Glutamatergic neuron (in vitro differentiated cells): ENCODE measurements around the gene EML6. TPM values are rescaled to one million over a fixed set of nuclear protein-coding genes. Genes with fewer than 3 reads are reported as not detected.
"Not testable (repeated sequence)": the region's sequence is repeated elsewhere in the genome, so short reads cannot be mapped to it uniquely, and the experiment has no call there.

Experiments
- DNase-seq: peaks from one replicate; pipeline ENCODE4 v3.0.0; 2022
- H3K27ac Mint-ChIP-seq: one replicate; pipeline ENCODE4 v1.8.0; 2020; ENCODE audit warnings: mild to moderate bottlenecking, mixed read lengths, inconsistent platforms; ENCODE audit not compliant: unreplicated experiment
- H3K27me3 Mint-ChIP-seq: one replicate; pipeline ENCODE4 v1.8.0; 2020; ENCODE audit warnings: mild to moderate bottlenecking, moderate library complexity, mixed read lengths, inconsistent platforms; ENCODE audit not compliant: unreplicated experiment
- H3K36me3 Mint-ChIP-seq: one replicate; pipeline ENCODE4 v1.8.0; 2020; ENCODE audit warnings: mild to moderate bottlenecking, mixed read lengths, inconsistent platforms; ENCODE audit not compliant: unreplicated experiment
- H3K4me1 Mint-ChIP-seq: one replicate; pipeline ENCODE4 v1.8.0; 2020; ENCODE audit warnings: mild to moderate bottlenecking, low read depth, mixed read lengths, inconsistent platforms; ENCODE audit not compliant: unreplicated experiment
- H3K4me3 Mint-ChIP-seq: one replicate; pipeline ENCODE4 v1.8.0; 2020; ENCODE audit warnings: mild to moderate bottlenecking, mixed read lengths, inconsistent platforms; ENCODE audit not compliant: unreplicated experiment
- H3K9me3 Mint-ChIP-seq: one replicate; pipeline ENCODE4 v1.8.0; 2020; ENCODE audit warnings: mild to moderate bottlenecking, moderate library complexity, mixed read lengths, inconsistent platforms; ENCODE audit not compliant: unreplicated experiment
- total RNA-seq: library from RNA; stranded (reverse); fragmentation: NEBNext Ultra II Directional; extraction: Animal tissue kit (Norgen Biotek cat#: 25700); gene quantifications from one replicate; pipeline ENCODE4 v1.2.1, GENCODE V29; 2021; ENCODE audit not compliant: unreplicated experiment
- TF ChIP-seq, protein P1 (sequence below): fragments of 200-600 bp; sonication (generic); IDR thresholded peaks from one replicate; pipeline ENCODE4 v1.5.0; 2021; ENCODE audit not compliant: partially characterized antibody, unreplicated experiment

Gene EML6
- total RNA-seq, 1 donor from 2014 or later = 0.91 TPM

DNA sequence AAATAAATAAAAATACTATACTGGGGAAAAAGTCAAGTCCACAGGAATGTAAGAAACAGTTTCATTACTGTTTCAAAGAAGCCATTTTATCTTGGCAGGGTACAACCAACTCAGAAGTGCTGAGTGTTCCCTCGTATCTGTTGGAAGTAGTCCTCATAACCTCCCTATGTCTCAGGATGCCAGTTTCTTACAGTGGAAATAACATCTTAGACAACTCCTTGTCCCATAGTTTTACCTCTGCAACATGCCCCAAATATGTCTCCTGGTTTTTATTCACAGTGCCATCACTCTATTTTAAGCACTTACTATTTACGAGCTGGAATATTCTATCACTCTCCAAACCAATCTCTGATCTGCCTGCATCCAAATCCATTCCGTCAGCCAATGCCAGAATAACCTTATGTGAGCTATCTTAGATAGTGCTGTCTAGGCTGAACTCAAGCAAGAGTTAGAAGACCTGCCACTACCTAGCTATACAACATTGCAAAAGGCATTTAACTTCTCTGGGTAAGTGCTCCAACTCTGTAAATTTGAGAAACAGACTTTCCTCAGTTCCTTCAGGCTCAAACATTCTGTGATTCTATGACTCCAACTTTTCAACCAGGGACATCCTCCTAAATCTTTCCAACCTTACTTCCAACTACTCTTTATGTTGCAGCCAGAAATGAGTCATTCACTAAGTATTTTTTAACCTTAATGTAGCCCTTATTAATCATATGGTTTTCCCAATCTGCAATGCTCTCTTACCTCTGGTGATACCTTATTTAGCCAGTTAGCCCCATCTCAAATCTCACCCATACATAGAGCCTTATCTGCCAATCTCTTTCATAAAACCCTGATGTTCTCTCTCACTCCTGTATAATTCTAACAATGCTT lies 260.1 kb downstream of the EML6 start:
- Mint-ChIP-seq H3K9me3 (peaks cover 12% of the 10 kb centered on the region), H3K36me3 (no peaks in the 10 kb centered on the region), H3K27me3 (peaks cover 2% of the 10 kb centered on the region), H3K27ac (peak overlapping the region; percentile 2), H3K4me3 (no peak overlapping the region), H3K4me1 (peaks cover 13% of the 10 kb centered on the region)
- TF ChIP-seq, protein P1, sequence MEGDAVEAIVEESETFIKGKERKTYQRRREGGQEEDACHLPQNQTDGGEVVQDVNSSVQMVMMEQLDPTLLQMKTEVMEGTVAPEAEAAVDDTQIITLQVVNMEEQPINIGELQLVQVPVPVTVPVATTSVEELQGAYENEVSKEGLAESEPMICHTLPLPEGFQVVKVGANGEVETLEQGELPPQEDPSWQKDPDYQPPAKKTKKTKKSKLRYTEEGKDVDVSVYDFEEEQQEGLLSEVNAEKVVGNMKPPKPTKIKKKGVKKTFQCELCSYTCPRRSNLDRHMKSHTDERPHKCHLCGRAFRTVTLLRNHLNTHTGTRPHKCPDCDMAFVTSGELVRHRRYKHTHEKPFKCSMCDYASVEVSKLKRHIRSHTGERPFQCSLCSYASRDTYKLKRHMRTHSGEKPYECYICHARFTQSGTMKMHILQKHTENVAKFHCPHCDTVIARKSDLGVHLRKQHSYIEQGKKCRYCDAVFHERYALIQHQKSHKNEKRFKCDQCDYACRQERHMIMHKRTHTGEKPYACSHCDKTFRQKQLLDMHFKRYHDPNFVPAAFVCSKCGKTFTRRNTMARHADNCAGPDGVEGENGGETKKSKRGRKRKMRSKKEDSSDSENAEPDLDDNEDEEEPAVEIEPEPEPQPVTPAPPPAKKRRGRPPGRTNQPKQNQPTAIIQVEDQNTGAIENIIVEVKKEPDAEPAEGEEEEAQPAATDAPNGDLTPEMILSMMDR = no peak
- DNase-seq = no peak

DNA sequence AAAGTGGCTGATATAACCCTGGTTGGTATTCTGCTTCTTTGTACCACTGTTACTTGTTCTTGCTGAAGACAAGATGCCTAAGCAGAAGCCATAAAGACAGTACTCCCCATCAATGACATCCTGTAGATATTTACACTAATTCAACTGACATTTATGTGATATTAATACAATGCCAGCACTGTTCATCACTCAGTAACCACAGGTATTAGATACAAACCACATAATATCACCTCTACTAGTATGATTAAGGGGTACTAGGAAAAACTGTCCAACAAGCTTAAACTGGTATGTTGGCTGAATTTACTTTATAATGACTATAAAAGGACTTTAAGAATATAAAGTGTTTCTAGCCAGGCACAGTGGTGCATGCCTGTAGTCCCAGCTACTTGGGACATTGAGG lies 261.0 kb downstream of the EML6 start:
- Mint-ChIP-seq H3K27ac (no peak overlapping the region), H3K27me3 (peaks cover 2% of the 10 kb centered on the region), H3K36me3 (no peaks in the 10 kb centered on the region), H3K4me1 (peaks cover 15% of the 10 kb centered on the region), H3K9me3 (peaks cover 10% of the 10 kb centered on the region), H3K4me3 (no peak overlapping the region)
- TF ChIP-seq, protein P1 = no peak
- no peak for DNase-seq

DNA sequence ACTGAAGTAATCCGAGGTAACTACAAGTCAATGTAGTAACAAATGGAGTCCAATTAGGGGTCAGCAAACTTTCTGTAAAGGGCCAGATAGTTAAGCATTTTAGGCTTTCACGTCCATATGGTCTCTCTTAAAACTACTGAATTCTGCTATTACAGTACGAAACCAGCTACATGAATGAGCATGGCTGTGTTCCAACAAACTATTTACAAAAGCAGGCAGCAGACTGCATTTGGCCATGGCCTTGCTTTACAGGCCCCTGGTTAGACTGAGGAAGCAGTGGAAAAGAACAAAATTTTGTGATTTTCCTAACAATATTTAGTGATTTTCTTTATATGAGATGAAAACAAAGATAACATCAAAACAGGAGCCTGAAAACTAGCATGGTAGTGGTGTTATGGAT lies 262.8 kb downstream of the EML6 start:
- Mint-ChIP-seq H3K9me3 (peaks cover 9% of the 10 kb centered on the region), H3K27me3 (no peaks in the 10 kb centered on the region), H3K27ac (no peak overlapping the region), H3K4me3 (no peak overlapping the region), H3K4me1 (peaks cover 16% of the 10 kb centered on the region), H3K36me3 (no peaks in the 10 kb centered on the region)
- no peak for DNase-seq
- TF ChIP-seq, protein P1 = no peak

DNA sequence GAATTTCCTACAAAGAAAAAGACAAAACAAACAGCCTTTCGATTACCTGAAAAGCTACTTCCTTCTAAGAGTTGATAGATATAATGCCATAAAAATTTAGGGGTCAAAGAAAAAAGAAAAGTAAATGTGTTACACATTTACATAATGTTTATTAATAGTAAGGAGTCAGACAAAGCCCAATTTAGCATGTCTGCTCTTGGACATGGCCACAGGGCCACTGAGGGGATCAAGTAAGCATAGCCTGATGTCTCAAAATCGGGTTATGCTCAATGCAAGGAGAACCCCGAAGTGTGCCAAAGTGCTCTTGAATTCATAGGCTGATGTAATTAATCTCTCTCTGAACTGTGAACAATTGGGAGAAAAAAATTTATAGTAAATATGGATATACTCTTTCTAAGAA lies 265.1 kb downstream of the EML6 start:
- peaks cover 14% of the 10 kb centered on the region for H3K9me3 Mint-ChIP-seq
- no peak overlapping the region for H3K4me3 Mint-ChIP-seq
- H3K27me3 Mint-ChIP-seq = peaks cover 2% of the 10 kb centered on the region
- no peak for DNase-seq
- TF ChIP-seq, protein P1 = no peak
- H3K4me1 Mint-ChIP-seq = peaks cover 22% of the 10 kb centered on the region
- H3K36me3 Mint-ChIP-seq = no peaks in the 10 kb centered on the region
- no peak overlapping the region for H3K27ac Mint-ChIP-seq

DNA sequence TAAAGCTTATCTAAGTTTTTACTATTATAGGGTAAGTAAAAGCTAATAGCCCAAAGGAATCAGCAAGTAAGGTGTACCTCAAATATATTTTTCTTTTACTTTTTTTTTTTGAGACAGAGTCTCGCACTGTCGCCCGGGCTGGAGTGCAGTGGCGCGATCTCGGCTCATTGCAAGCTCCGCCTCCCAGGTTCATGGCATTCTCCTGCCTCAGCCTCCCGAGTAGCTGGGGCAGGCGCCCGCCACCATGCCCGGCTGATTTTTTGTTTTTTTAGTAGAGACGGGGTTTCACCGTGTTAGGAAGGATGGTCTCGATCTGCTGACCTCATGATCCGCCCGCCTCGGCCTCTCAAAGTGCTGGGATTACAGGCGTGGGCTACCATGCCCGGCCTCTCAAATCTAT lies 267.2 kb downstream of the EML6 start:
- H3K9me3 Mint-ChIP-seq = peaks cover 14% of the 10 kb centered on the region
- not testable (repeated sequence) for H3K36me3 Mint-ChIP-seq, H3K4me3 Mint-ChIP-seq, H3K27ac Mint-ChIP-seq, H3K27me3 Mint-ChIP-seq, DNase-seq
- peaks cover 24% of the 10 kb centered on the region for H3K4me1 Mint-ChIP-seq
